ENCODE data around the gene NCKAP5L.

NCKAP5L gene

GRCh38 chr12:49792976-49793580 lies 35.1 kb downstream of the NCKAP5L start:
- no peak overlapping the region for H3K27ac ChIP-seq

DNA sequence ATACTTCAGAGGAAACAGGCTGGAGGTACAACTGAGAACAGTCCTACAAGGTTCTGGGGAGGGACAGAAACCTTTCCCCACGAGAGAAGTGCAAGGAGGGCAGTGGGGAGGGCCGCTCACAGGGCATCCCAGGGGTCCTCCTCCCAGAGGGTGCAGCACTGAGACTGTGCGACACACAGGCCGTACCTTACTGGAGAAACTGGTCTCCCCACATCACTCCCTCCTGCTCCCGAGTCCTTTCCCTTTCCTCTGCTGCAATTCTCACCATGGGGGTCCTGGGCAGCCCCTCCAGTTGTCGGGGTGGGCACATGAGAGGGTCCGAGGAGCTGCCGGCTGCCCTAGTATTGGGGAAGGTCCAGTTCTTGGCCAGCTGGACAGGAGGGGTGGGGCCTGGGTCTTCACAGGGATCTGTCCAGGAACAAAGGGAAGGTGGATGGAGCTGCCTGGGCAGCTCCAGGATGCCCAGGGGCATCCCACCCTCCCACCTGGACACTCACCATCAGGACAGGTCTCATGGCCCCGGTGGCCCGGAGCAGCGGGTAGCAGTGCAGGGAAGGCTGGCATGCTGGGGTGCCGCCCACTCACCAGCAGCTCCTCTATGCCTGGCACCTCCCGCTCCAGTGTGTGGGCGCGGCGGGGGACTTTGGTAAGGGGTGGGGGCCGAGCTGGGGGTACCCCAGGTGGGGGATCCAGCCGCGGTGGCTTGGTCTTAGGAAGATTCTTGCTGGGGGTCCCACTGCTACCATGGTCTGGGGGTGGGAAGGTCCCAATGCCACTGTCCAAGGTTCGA lies 35.8 kb downstream of the NCKAP5L start:
- H3K9ac ChIP-seq, result no peak overlapping the region
- no peaks in the 10 kb centered on the region for H3K9me3 ChIP-seq (ENCODE audit: control insufficient read depth, low read length)
- no peaks in the 10 kb centered on the region for H3K79me2 ChIP-seq
- no peaks in the 10 kb centered on the region for H3K27me3 ChIP-seq (ENCODE audit: control insufficient read depth, insufficient read depth, low read length)
- TF ChIP-seq CTCF (IDR thresholded peaks at IDR 0.05), result no peak
- no peaks in the 10 kb centered on the region for H3K36me3 ChIP-seq (ENCODE audit: control insufficient read depth, insufficient read depth, low read length)
- no peak overlapping the region for H3K27ac ChIP-seq
- no peak overlapping the region for H3K4me3 ChIP-seq (ENCODE audit: low read depth, low read length)
- H3K4me2 ChIP-seq (ENCODE audit: low read length), result no peak overlapping the region
- no peak overlapping the region for H2AFZ ChIP-seq
- no peaks in the 10 kb centered on the region for H3K4me1 ChIP-seq

More at GRCh38 chr12:49792976-49793580, 35.1 kb downstream of the NCKAP5L start:
- H2AFZ ChIP-seq, result no peak overlapping the region
- H3K9ac ChIP-seq, result no peak overlapping the region
- no peaks in the 10 kb centered on the region for H3K79me2 ChIP-seq
- H3K4me1 ChIP-seq, result no peaks in the 10 kb centered on the region
- no peak overlapping the region for H3K4me3 ChIP-seq (ENCODE audit: low read depth, low read length)
- H3K9me3 ChIP-seq (ENCODE audit: control insufficient read depth, low read length), result no peaks in the 10 kb centered on the region
- no peak for TF ChIP-seq CTCF (IDR thresholded peaks at IDR 0.05)
- no peaks in the 10 kb centered on the region for H3K27me3 ChIP-seq (ENCODE audit: control insufficient read depth, insufficient read depth, low read length)
- no peak overlapping the region for H3K4me2 ChIP-seq (ENCODE audit: low read length)
- no peaks in the 10 kb centered on the region for H3K36me3 ChIP-seq (ENCODE audit: control insufficient read depth, insufficient read depth, low read length)

DNA sequence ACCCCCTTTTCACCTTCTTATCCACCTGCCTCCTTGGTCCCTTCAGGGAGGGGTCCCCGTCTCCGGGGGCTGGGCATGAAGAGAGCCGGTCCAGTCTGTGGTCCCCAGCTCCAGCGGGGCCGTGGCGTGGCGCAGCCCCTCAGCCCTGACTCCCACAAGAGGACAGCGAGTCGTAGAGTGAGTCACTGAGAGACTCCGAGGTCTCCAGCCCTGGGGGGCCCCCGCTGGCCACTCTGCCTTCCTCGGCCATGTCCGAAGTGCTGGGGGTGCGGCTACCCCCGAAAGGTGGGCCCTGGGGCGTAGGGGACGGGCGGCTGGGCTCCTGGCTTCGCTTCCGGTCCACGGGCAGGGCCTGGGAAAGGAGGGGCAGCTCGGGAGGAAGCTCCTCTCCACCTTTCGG lies 36.5 kb downstream of the NCKAP5L start:
- Histone ChIP-seq H3K27ac (no peak overlapping the region), H3K4me3 (ENCODE audit: low read depth, low read length) (no peak overlapping the region), H3K4me1 (no peaks in the 10 kb centered on the region), H3K4me2 (ENCODE audit: low read length) (no peak overlapping the region), H2AFZ (no peak overlapping the region), H3K27me3 (ENCODE audit: control insufficient read depth, insufficient read depth, low read length) (no peaks in the 10 kb centered on the region), H3K9ac (no peak overlapping the region), H3K36me3 (ENCODE audit: control insufficient read depth, insufficient read depth, low read length) (no peaks in the 10 kb centered on the region), H3K9me3 (ENCODE audit: control insufficient read depth, low read length) (no peaks in the 10 kb centered on the region), H3K79me2 (no peaks in the 10 kb centered on the region)
- TF ChIP-seq CTCF (IDR thresholded peaks at IDR 0.05), result no peak

GRCh38 chr12:49790741-49791555 lies 37.3 kb downstream of the NCKAP5L start:
- Histone ChIP-seq H3K9me3 (ENCODE audit: control insufficient read depth, low read length) (no peaks in the 10 kb centered on the region), H3K4me1 (no peaks in the 10 kb centered on the region), H3K4me2 (ENCODE audit: low read length) (no peak overlapping the region), H3K79me2 (no peaks in the 10 kb centered on the region), H3K9ac (no peak overlapping the region), H3K27ac (no peak overlapping the region), H2AFZ (no peak overlapping the region), H3K4me3 (ENCODE audit: low read depth, low read length) (no peak overlapping the region), H3K27me3 (ENCODE audit: control insufficient read depth, insufficient read depth, low read length) (no peaks in the 10 kb centered on the region), H3K36me3 (ENCODE audit: control insufficient read depth, insufficient read depth, low read length) (no peaks in the 10 kb centered on the region)
- TF ChIP-seq CTCF (IDR thresholded peaks at IDR 0.05), result no peak
